Adrenal gland (tissue), 12 donors: ENCODE measurements around the gene DNAH11. TPM values are rescaled to one million over a fixed set of nuclear protein-coding genes. Genes with fewer than 3 reads are reported as not detected.

ENCODE experiments used
- DNase-seq, 7 donors: peaks; one replicate each; pipeline ENCODE4 v3.0.0-alpha.2; 2019 to 2020
- H3K27ac ChIP-seq, 5 donors: fragments of 200-600 bp; sonication (generic) in 4 of 5; 1 replicate in 3 of 5; 2 replicates in 2 of 5; pipeline versions ENCODE4 v1.5.1 to v1.8.0; 2016 to 2020; ENCODE audit warnings: mild to moderate bottlenecking in 1 of 5
- H3K27me3 ChIP-seq: fragments of 200-600 bp; 2 replicates; pipeline ENCODE4 v1.8.0; 2021
- H3K36me3 ChIP-seq, 2 donors: fragments of 200-600 bp; replicated peaks in 1 of 2; 1 replicate in 1 of 2; 2 replicates in 1 of 2; pipeline versions ENCODE4 v1.5.1 to v1.8.0; 2018 to 2022
- H3K4me1 ChIP-seq, 2 donors: fragments of 200-600 bp; replicated peaks in 1 of 2; 1 replicate in 1 of 2; 2 replicates in 1 of 2; pipeline versions ENCODE4 v1.5.1 to v1.8.0; 2018 to 2021
- H3K4me3 ChIP-seq, 4 donors: fragments of 200-600 bp; sonication (generic) in 3 of 4; one replicate each; pipeline ENCODE4 v1.5.1; 2016 to 2018
- H3K9me3 ChIP-seq, 3 donors: fragments of 200-600 bp; sonication (generic) in 1 of 3; replicated peaks in 1 of 3; 1 replicate in 2 of 3; 2 replicates in 1 of 3; pipeline versions ENCODE4 v1.5.1 to v1.8.0; 2016 to 2021
- POLR2A ChIP-seq, 2 donors: fragments of 450-650 bp; IDR thresholded peaks; one replicate each; pipeline ENCODE4 v1.6.1; 2017; ENCODE audit warnings: antibody characterized with exemption in 2 of 2, mild to moderate bottlenecking in 2 of 2, moderate library complexity in 1 of 2
- WGBS, 4 donors: extraction: QIAGEN DNeasy Blood & Tissue Kit in 2 of 4; methylation state at CpG; one replicate each; pipeline versions ENCODE4 v1.1.5 to v1.1.7; 2013 to 2017; 5-methylcytosine and 5-hydroxymethylcytosine counted together
- intact Hi-C, 2 donors: fragments of 100-400 bp; cut with DNase I; formaldehyde crosslinking; loops; one replicate each; pipeline versions ENCODE4 v1.14.1 to v1.15.0; 2022 to 2023
- polyA plus RNA-seq, 3 donors: library from polyadenylated mRNA; stranded (reverse); fragments of 200-250 nt in 2 of 3; fragments of 350-450 nt in 1 of 3; fragmentation: Illumina TruSeq in 1 of 3; extraction: RNeasy Lipid Tissue Mini Kit (QIAGEN cat#74804) in 1 of 3; gene quantifications; one replicate each; pipeline ENCODE4 v1.2.3, GENCODE V29; 2013 to 2014
- total RNA-seq, 9 donors: library from RNA; depleted of rRNA in 4 of 9; stranded (reverse); fragments of >200 nt in 4 of 9; fragments of 120-200 nt in 1 of 9; fragmentation: NEBNext Ultra II Directional in 1 of 9; extraction: Animal tissue kit (Norgen Biotek cat#: 25700) in 1 of 9; gene quantifications; one replicate each; pipeline versions ENCODE4 v1.1.0 to v1.2.4, GENCODE V29; 2013 to 2023
- TF ChIP-seq, protein P1 (sequence below), 6 experiments: fragments of 450-650 bp in 4 of 6; fragments of 200-600 bp in 2 of 6; sonication (generic) in 1 of 6; IDR thresholded peaks; 1 replicate in 5 of 6; 2 replicates in 1 of 6; pipeline versions ENCODE4 v1.5.1 to v1.8.0; 2016 to 2021; ENCODE audit warnings: antibody characterized with exemption in 6 of 6, mild to moderate bottlenecking in 2 of 6, moderate library complexity in 1 of 6
- donor health status: healthy with polysubstance abuse.
- donor health status: Bipolar disorder and iron deficiency.
- donor health status: DM: yes; HTN: yes; CAD: no.
- donor health status: DM: no; HTN: no; CAD: no.
- donor health status: DM: no; HTN: no; CAD: no.
- donor health status: DM: yes; HTN: yes; CAD: no.

Gene DNAH11
- total and polyA plus RNA-seq, 12 donors, result 5.1 to 77.7 (median 23.1) TPM

GRCh38 chr7:21618706-21619105, 75.9 kb downstream of the DNAH11 start:
- DNase-seq, result no peak
- Histone ChIP-seq H3K27ac (peak overlapping the region in 2 of 5 donors; percentile 82 to 83), H3K36me3 (no peaks in the 10 kb centered on the region), H3K9me3 (no peaks in the 10 kb centered on the region), H3K4me3 (no peak overlapping the region), H3K4me1 (peaks cover 11 to 12% of the 10 kb centered on the region in 2 donors), H3K27me3 (no peaks in the 10 kb centered on the region)
- TF ChIP-seq, protein P1, sequence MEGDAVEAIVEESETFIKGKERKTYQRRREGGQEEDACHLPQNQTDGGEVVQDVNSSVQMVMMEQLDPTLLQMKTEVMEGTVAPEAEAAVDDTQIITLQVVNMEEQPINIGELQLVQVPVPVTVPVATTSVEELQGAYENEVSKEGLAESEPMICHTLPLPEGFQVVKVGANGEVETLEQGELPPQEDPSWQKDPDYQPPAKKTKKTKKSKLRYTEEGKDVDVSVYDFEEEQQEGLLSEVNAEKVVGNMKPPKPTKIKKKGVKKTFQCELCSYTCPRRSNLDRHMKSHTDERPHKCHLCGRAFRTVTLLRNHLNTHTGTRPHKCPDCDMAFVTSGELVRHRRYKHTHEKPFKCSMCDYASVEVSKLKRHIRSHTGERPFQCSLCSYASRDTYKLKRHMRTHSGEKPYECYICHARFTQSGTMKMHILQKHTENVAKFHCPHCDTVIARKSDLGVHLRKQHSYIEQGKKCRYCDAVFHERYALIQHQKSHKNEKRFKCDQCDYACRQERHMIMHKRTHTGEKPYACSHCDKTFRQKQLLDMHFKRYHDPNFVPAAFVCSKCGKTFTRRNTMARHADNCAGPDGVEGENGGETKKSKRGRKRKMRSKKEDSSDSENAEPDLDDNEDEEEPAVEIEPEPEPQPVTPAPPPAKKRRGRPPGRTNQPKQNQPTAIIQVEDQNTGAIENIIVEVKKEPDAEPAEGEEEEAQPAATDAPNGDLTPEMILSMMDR (IDR thresholded peaks at IDR 0.05), result no peak
- no peak for TF ChIP-seq POLR2A (IDR thresholded peaks at IDR 0.05)
- 72 to 81% (median 80%) methylated on average over 8 of the region's 8 CpGs for WGBS, 4 donors
- intact Hi-C loops, result no loop called here

DNA sequence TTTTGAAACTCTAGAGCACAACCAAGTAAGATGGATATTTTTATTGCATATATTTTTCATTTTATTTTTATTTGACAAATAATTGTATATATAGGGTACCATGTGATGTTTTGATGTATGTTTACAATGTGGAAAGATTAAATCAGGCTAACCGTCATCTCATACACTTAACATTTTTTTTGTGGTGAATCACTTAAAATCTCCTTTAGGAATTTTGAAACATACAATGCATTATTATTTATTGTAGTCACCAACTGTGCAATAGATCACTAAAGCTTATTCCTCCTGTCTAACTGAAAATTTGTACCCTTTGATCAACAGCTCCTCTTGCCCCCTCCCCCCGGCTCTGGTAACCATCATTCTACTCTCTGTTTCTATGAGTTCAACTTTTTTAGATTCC, 77.2 kb downstream of the DNAH11 start:
- 88 to 95% (median 95%) methylated on average over 2 of the region's 2 CpGs for WGBS, 4 donors
- intact Hi-C loops, result no loop called here
- Histone ChIP-seq H3K4me3 (no peak overlapping the region), H3K36me3 (no peaks in the 10 kb centered on the region), H3K27ac (no peak overlapping the region), H3K4me1 (peaks cover 11 to 12% of the 10 kb centered on the region in 2 donors), H3K27me3 (no peaks in the 10 kb centered on the region), H3K9me3 (no peaks in the 10 kb centered on the region)
- DNase-seq, result no peak
- TF ChIP-seq POLR2A (IDR thresholded peaks at IDR 0.05), result no peak
- TF ChIP-seq, protein P1 (IDR thresholded peaks at IDR 0.05), result no peak

GRCh38 chr7:21624320-21624719, 81.5 kb downstream of the DNAH11 start:
- Histone ChIP-seq H3K27ac (no peak overlapping the region), H3K36me3 (no peaks in the 10 kb centered on the region), H3K4me3 (no peak overlapping the region), H3K9me3 (no peaks in the 10 kb centered on the region), H3K4me1 (no peaks in the 10 kb centered on the region), H3K27me3 (no peaks in the 10 kb centered on the region)
- intact Hi-C loops, result no loop called here
- TF ChIP-seq, protein P1 (IDR thresholded peaks at IDR 0.05), result no peak
- TF ChIP-seq POLR2A (IDR thresholded peaks at IDR 0.05), result no peak
- DNase-seq, result no peak

GRCh38 chr7:21636694-21637093, 93.9 kb downstream of the DNAH11 start:
- Histone ChIP-seq H3K9me3 (no peaks in the 10 kb centered on the region), H3K27ac (no peak overlapping the region), H3K36me3 (no peaks in the 10 kb centered on the region), H3K4me1 (no peaks in the 10 kb centered on the region), H3K27me3 (no peaks in the 10 kb centered on the region), H3K4me3 (no peak overlapping the region)
- no peak for DNase-seq
- TF ChIP-seq, protein P1 (IDR thresholded peaks at IDR 0.05), result no peak
- no peak for TF ChIP-seq POLR2A (IDR thresholded peaks at IDR 0.05)
- 78 to 90% (median 80%) methylated on average over 4 of the region's 4 CpGs for WGBS, 4 donors
- intact Hi-C loops, result no loop called here
